GM12873 (cell line): ENCODE measurements around the gene SDR42E1.
A peak's percentile ranks its signal among the peaks of the same experiment; 100 is the strongest.

Source experiments
- TF ChIP-seq, protein P1 (sequence below): IDR thresholded peaks from 2 replicates; pipeline ENCODE4 v1.5.1; 2012; ENCODE audit warnings: low read depth, mild to moderate bottlenecking, moderate library complexity, low read length, control low read depth; ENCODE audit not compliant: insufficient read depth; ENCODE audit errors: missing control alignments

SDR42E1 gene

DNA sequence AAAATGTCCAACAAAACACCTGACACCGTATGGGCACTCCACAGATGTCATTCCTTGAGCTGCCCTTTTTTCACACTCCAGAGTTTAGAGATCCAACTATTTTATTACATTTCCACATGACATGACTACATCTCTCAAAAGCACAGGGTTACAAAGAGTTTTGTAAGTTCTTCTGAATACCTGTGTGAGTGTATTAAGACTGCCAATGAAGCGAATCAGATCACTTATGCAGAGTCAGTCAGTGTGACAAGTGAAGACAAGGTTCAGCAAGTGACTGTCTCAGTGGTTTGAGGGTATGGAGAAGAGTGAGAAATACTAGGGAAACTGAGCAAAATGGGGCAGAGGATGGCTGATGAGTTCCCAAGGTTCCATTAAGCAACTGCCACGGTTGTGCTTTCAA lies 8.4 kb downstream of the SDR42E1 start:
- TF ChIP-seq, protein P1, sequence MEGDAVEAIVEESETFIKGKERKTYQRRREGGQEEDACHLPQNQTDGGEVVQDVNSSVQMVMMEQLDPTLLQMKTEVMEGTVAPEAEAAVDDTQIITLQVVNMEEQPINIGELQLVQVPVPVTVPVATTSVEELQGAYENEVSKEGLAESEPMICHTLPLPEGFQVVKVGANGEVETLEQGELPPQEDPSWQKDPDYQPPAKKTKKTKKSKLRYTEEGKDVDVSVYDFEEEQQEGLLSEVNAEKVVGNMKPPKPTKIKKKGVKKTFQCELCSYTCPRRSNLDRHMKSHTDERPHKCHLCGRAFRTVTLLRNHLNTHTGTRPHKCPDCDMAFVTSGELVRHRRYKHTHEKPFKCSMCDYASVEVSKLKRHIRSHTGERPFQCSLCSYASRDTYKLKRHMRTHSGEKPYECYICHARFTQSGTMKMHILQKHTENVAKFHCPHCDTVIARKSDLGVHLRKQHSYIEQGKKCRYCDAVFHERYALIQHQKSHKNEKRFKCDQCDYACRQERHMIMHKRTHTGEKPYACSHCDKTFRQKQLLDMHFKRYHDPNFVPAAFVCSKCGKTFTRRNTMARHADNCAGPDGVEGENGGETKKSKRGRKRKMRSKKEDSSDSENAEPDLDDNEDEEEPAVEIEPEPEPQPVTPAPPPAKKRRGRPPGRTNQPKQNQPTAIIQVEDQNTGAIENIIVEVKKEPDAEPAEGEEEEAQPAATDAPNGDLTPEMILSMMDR, result no peak

DNA sequence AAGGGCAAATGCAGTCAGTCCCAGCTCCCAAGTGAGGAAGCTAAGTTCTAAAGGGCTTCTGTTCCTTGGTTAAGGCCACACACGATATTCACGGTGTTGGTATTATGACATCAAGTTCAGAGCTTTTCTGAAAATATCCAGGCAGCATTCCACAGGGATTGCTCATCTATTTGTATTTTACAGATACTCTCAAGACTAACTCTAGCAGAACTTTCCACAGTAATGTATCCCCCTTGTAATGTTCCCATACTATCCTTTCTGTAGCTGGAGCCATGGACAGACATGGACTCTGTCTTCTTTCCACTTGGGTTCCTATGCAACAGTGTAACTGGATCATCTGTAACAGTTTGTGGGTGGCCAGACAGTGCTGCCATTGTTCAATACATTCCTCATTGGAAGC lies 13.5 kb downstream of the SDR42E1 start:
- TF ChIP-seq, protein P1, result no peak

DNA sequence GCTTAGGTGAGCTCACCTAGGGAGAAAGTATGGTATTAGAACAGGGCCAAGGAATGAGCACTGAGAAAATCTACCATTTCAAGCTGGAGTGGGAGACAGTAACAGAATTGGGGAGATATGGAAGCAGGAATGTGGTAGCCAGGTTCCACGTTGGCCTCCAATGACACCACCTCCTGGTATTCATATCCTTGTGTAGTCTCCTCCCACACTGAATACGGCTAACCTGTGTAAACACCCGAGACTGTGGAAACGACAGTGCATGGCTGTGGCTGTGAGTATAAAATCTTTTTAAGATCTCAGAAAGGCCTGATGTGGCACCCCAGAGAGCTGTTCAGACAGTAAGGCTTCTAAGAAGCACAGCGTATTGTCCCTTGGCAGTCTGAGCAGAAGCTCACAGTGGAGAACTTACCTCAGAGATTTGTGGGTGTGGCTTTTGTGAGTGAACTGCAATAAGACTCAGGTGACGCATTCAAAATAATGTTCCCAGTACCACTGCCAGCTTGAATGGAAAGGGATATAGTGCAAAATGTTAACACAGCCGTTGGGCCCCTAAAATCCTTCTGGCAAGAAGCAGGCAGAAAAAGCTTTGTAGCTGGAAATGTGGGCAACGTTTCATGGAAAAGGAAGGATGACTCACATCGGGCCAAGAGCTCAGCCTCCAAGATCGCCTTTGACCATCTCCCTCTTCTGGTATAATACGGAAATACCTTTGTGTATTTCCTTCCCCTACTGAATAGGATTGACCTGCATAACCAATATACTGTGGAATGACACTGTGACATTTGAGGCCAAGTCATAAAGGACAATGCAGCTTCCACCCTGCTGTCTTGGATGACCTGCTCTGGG lies 14.4 kb downstream of the SDR42E1 start:
- TF ChIP-seq, protein P1, result peak; percentile 10

DNA sequence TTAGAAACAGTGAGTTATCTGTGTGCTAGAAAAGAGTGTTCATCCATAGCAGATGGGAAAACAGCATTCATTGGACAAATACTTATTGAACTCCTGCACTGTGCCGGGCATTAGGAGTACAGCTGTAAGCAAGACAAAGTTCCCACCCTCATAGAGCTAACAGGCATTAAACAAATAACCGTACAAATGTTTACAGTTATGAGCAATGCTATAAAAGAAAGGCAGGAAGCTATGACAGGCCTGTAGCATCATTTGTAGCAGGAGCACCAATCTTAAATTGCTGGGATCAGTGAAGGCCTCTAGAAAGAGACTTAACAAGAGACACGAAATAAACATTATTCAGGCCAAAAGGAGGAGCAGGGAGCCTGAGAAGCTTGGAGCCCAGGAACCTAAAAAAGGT lies 15.6 kb downstream of the SDR42E1 start:
- TF ChIP-seq, protein P1, result no peak

DNA sequence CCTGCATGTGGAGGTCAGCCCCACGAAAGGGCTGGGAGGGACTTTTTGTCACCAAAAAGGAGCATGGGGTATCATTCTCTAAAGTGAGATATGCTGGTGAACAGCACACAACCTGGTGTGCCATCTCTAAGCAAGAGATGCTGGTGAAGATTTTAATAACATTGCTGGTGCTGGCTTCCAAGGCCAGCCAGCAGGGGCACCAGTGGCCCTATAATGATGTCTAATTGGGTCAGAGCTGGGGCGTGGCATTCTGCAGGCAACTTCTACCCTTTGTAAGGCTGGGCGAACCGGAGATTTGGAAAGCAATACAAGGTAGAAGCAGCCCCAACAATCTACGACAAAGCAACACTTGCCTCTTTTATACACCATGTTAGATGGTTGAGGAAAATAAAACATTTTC lies 16.8 kb downstream of the SDR42E1 start:
- TF ChIP-seq, protein P1, result peak; percentile 43

DNA sequence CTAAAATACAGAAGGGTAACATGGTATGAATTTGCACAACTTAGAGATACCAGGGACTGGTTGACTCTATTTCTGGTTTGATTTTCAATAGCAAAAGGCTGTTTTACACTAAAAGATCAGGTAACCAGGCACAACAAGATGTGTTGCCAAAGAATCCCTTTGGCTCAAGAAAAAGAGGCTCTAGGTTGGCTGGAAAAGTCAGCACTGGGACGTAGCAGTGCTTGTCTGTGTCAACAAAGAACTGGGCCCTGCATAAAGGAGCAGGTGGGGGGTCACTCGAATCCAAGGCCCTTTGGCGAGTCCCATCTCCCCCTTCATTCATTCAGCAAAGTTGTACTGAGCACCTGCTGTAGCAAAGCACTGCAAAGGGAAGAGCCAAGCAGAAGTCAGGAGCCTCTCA lies 18.4 kb downstream of the SDR42E1 start:
- TF ChIP-seq, protein P1, result no peak

DNA sequence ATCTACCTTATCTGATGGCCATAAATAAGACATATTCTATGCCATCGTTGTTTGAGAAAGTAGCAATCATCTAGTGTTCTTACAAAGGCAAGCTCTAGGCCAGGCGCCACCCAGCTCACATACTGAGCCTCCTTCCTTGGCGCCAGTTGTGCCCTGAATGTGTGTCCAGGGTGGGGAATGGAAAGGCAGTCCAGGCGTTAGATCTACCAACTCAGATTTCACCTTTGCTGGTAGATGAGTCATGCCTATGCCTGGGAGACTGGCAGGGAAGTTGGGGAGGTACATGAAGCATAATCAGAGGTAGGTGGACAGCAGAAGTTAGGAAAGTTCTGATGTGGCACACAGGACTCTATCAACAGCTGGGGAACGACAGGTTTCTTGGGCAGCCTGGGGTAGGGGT lies 23.6 kb downstream of the SDR42E1 start:
- TF ChIP-seq, protein P1, result no peak
